NCI-H345 treated with DMSO at 0.1 percent for 48 hours (cell line): ENCODE data around the gene DPP7.

ENCODE experiments used
- DNase-seq: peaks from one replicate; lab custom pipeline; 2025; ENCODE audit not compliant: unreplicated experiment; lab: John Stamatoyannopoulos, UW

The DPP7 gene

DNA sequence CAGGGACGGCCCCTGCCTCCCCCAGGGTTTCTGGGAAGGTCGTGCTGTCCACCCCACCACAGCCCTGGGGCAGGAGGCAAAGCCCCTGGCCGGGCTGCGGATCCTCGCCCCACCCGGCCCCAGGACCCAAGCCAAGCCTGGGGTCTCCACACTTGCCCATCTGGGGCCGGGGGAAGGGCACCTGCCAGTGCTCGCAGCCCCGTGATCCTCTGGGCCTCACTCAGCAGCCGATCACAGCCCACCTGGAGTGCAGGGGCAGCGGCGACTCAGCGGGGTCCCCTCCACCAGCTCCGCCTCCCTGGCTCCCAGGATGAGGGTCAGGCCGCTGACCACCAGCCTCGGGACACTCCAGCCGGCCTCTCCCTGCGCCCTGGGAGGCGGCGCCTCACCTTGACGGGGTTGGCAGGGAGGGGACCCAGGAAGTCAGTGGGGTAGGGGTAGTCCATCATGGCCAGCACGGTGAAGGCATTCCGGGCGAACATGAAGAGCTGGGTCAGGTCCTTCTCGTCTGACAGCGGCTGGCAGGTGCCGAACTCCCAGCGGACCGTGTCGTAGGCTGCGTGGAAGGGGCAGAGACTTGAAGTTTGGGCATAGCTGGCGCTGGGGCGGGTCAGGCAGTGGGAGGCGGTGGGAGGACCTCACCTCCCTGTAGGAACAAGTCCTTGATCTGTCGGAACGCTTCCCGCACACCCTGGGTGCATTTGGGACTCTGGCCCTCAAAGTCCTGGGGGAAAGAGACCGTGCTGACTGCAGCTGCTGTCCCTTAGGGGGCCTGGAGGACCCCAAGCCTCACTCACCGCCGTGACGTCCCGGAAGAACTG lies 1.8 kb downstream of the DPP7 start:
- no peak for DNase-seq

DNA sequence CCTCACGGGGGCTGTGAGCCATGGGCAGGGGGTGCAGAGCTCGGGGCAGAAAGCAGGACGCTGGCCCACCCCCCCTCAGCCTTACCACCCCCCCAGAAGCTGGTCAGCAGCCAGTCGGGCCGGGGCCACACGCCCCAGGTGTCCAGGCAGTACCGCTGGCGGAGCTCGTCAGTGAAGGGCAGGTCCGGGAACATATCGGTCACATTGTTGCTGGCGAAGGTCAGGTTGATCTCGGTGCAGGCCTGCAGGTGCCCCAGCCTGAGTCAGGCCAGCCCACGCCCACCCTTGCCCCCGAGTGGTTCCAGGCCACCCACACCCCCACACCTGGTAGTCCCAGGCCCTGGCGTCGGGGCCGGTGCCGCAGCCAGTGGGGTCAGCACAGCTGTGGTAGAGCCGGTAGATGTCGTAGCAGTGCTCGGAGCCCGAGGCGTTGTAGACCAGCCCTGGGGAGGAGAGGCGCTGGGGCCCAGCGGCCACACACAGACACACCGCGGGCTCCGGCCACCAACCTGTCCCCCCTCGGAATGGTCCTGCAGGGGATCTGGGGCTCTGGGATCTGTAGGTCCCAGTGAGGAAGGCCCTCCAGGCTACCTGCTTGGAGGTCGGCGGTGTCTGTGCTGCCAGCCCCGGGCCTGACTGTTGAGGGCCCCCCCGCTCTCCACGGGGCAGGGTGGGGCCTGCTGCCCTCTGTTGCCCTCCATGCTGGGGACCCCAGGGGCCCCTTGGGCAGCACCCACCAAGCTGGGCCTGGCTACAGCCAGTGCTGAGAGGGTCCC lies 2.6 kb downstream of the DPP7 start:
- no peak for DNase-seq

- no peak for DNase-seq
These were observed 3.4 kb downstream of the DPP7 start for GRCh38 chr9:137110911-137111787.

DNA sequence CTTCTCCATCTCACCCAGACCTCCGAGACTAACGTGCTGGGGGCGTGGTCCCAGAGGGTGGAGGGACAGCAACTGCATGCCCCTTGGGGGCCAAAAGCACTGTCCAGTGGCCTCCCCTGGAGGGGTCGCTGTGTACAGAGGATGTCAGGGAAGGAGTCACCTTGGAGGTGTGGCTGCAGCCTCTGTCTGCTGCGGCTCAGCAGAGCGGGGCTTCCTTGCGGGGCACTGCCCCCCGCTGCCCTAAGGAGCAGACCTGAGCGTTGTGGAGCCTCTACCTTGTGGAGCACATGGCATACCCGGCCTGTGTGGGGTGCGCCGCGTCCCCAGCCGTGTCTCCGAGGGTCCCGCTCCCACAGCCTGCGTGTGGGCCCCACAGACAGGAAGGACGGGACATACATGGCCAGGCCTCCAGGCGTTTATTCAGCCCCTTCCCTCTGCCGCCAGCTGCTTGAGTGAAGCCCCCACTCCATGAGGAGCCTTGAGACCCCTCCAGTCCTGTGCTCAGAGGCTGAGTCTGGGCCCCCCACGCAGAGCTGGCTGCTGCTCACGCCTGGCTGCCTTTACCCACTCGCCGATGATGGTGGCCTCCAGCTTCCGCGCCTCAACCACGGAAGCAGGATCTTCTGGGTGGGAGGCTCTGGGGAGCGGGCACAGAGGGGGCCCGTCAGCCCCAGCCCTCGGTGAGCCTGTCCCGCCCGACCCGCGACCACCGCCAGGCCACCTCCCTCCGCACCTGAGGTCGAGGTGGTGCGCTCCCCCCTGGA lies 4.2 kb downstream of the DPP7 start:
- no peak for DNase-seq

DNA sequence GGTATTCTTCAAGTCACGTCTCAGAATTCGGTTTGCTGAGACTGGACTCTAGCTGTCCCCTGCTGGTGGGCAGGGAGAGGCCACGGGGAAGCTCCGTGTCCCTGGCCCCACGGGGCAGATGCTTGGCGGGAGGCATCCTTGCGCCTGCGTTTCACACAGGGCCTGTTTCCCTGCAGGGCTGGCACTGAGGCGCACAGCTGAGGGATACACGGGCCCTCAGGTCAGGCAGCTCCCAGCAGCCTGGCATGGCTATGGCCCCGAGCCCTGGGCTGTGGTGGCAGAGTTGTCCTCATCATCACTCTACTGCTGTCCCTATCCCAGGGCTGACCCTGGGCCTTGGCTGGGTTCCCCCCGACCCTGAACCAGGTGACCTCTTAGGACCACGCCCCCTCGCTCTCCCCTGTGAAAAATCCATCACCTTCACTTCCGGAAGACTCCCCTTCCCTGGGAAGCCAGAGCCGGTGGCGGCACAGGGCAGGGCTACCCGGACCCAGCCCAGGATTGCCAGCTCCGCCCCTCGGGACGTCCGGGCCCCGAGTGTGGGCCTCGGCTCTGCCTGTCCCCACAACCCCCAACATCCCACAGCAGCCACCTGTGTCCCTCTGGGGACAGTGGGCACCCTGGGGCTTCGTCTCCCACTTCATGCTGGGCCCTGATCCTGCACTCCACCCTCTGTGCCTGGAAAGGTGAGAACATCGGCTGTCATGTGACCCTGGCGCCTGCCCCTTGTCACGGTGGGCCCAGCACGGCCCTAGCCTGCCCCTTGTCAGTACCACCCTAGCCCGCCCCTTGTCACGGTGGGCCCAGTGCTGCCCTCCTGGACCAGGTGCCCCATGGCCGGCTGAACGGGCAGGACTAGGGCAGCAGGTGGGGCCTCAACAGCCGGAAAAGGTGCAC lies 5.0 kb downstream of the DPP7 start:
- DNase-seq: no peak

DNA sequence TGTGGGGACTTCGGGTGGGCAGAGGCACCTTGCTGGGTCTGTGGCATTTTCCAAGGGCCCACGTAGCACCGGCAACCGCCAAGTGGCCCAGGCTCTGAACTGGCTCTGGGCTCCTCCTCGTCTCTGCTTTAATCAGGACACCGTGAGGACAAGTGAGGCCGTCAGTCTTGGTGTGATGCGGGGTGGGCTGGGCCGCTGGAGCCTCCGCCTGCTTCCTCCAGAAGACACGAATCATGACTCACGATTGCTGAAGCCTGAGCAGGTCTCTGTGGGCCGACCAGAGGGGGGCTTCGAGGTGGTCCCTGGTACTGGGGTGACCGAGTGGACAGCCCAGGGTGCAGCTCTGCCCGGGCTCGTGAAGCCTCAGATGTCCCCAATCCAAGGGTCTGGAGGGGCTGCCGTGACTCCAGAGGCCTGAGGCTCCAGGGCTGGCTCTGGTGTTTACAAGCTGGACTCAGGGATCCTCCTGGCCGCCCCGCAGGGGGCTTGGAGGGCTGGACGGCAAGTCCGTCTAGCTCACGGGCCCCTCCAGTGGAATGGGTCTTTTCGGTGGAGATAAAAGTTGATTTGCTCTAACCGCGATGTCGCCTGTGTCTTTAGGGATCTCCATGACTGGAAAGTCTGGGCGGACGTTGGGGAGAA lies 5.8 kb downstream of the DPP7 start:
- DNase-seq: no peak

DNA sequence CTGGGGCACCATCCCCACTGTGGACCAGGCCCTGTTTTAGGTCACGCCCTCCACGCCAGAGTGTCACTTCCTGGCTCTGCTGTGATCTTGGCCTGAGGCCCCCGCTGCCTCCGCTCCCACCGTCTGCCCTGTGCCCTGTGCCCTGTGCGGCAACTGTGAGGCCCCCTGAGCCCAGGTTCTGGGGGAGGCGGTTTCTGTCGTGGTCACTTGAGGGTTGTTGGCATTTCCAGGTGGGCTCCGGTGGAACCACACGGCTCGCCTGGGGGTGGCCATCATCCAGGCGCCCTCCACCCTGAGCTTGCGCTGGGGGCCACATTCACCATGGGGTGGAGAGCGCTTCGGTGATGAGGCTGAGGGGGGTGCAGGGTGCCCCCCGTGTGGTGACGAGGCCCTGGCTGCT lies 6.6 kb downstream of the DPP7 start:
- no peak for DNase-seq

GRCh38 chr9:137107312-137107921 lies 7.1 kb downstream of the DPP7 start:
- DNase-seq: no peak

DNA sequence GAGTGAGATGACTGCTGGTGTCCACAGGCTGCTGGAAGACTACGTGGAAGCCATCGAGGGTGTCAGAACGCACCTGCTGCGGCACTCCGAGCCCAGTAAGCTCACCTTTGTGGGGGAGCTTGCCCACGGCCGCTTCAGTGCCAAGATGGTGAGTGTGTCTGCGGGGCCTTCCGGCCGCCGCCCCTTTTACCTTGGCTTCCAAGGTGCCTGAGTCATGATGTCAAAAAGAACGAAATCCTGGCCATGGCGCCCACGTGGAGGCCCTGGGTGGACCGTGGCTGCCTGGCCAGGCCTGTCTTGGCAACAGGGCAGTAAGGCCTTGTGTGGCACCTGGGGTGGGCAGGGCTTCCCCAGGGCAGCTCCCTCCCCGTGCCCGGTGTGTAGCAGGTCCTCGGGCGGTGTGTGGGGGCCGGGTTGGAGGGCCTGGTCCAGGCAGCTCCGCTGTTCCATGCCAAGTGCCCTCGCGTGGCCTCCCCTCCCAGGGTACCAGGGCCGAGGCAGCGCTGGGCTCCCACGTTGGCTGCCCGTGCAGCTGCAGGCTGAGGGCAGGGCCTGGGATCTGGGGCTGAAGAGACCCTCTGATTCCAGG lies 7.8 kb downstream of the DPP7 start:
- DNase-seq: no peak

DNA sequence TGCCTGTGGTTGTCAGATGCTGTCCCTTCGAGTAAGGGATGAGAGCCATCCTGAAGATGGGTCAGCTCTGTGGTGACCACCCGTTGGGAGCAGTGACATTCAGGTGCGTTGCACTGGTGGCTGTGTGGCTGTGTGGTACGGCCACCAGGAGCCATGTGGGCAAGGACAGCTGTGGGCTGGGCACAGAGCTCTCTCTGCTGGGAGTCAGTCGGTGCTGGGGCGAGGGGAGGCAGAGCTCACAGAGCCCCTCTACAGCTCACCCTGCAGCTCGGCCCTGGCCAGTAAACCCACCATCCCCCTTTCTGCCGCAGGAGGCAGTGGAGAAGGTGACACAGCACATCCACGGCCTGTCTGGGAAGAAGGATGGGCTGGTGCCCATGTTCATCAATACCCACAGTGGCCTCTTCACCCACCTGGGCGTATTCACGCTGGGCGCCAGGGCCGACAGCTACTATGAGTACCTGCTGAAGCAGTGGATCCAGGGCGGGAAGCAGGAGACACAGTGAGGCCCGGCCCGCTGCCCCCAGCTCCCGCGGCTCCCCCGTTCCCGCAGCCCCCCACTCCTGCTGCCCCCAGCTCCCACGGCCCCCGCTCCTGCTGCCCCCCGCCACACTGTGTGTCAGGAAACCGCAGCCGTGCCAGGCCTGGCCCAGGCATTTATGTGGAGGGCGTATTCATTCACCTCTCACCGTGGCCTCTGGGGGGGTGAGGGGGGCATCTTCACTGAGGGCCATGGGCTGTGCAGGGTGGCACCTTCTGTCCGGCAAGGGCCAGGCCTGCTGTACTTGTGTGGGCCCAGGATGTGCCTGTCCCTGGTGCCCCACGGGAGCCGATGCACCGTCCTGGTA lies 8.5 kb downstream of the DPP7 start:
- no peak for DNase-seq

- DNase-seq: no peak
These were observed 11.1 kb downstream of the DPP7 start for GRCh38 chr9:137103206-137103999.

- DNase-seq: no peak
These were observed 15.3 kb downstream of the DPP7 start for GRCh38 chr9:137099231-137099630.

- DNase-seq: no peak
These were observed 16.6 kb downstream of the DPP7 start for GRCh38 chr9:137097761-137098462.

DNA sequence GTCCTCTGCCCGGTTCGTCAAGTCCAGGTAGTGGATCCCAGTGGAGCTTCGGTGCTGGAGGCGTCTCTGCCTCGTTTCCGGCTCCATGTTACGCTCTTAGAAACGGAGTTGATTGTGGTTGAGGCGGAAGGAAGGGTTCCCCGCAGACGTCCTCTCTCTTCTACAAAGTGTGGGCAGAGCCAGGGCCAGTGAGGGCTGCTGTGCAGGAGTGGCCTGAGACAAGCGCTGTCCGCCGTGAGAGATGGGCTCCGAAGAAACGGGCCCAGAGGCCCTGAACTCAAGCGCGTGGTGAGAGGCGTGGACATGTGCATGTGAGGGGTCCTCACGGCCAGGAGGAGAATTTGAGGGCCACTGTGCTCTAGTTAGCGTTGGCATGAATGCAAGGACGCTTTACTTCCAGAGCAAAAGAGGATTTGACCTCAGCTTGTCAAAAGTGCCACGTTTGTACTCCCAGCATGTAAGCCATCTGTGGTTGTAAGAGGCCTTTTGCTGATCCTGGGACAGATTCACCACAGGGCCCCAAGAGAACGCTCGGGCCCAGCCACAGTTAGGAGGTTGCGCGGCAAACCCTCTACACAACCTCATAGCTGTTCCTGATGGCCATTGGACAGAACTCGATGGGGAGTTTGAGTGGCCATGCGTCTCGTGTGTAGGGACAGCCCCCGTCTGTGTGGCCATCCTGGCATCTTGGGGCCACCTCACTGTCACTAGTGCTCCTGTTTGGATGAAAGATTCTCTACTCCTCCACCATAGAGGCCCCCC lies 17.6 kb downstream of the DPP7 start:
- no peak for DNase-seq
